Keratinocyte (primary cell): ENCODE results near the gene KMT2C.

ENCODE experiments used
- EZH2 ChIP-seq: IDR thresholded peaks from one replicate; pipeline ENCODE4 v1.6.1; 2012; ENCODE audit warnings: inconsistent platforms, mild to moderate bottlenecking, low read length, moderate library complexity
- TF ChIP-seq, protein P1 (sequence below), 3 experiments: IDR thresholded peaks in 1 of 3; conservative IDR thresholded peaks in 1 of 3; optimal IDR thresholded peaks in 1 of 3; 2 replicates in 2 of 3; 3 replicates in 1 of 3; pipeline versions ENCODE3 to v1.5.1; 2011; ENCODE audit warnings: low read length in 3 of 3, mild to moderate bottlenecking in 3 of 3, moderate library complexity in 2 of 3, control low read depth in 1 of 3, inconsistent platforms in 1 of 3; ENCODE audit not compliant: insufficient read depth in 2 of 3; ENCODE audit errors: extremely low read depth in 1 of 3

- TF ChIP-seq, protein P1, sequence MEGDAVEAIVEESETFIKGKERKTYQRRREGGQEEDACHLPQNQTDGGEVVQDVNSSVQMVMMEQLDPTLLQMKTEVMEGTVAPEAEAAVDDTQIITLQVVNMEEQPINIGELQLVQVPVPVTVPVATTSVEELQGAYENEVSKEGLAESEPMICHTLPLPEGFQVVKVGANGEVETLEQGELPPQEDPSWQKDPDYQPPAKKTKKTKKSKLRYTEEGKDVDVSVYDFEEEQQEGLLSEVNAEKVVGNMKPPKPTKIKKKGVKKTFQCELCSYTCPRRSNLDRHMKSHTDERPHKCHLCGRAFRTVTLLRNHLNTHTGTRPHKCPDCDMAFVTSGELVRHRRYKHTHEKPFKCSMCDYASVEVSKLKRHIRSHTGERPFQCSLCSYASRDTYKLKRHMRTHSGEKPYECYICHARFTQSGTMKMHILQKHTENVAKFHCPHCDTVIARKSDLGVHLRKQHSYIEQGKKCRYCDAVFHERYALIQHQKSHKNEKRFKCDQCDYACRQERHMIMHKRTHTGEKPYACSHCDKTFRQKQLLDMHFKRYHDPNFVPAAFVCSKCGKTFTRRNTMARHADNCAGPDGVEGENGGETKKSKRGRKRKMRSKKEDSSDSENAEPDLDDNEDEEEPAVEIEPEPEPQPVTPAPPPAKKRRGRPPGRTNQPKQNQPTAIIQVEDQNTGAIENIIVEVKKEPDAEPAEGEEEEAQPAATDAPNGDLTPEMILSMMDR (optimal IDR thresholded peaks at IDR 0.05 in 1 of 3, IDR thresholded peaks at IDR 0.05 in 1 of 3, conservative IDR thresholded peaks at IDR 0.05 in 1 of 3; ENCODE audit: extremely low read depth in 1 of 3, insufficient read depth in 2 of 3, low read length in 3 of 3) = no peak
- no peak for TF ChIP-seq EZH2
Measured at GRCh38 chr7:152355474-152356057, 80.2 kb downstream of the KMT2C start.
